ENCODE measurements around the gene SLC27A3. TPM values are rescaled to one million over a fixed set of nuclear protein-coding genes. Genes with fewer than 3 reads are reported as not detected.

The SLC27A3 gene
- total RNA-seq: 10 to 100 TPM; 41.1 to 50.1 TPM

- no peaks in the 10 kb centered on the region for H3K27me3 Mint-ChIP-seq (ENCODE audit: low read depth)
- ChIA-PET CTCF (interaction anchor here (0.8 to 2.5 kb wide), 10 partner anchors 22 to 329 kb away, joined by 3 to 11 read pairs (median 4); partner anchors contain the start of genes DENND4B, NPR1 and RAB13), POLR2A (interaction anchor here (0.6 to 1.4 kb wide), 8 partner anchors 9 to 170 kb away, joined by 3 to 4 read pairs (median 3); no protein-coding TSS in a partner anchor)
- ATAC-seq: peak; percentile 55
- peak within 1 kb of the TSS; percentile 85 for H3K4me3 Mint-ChIP-seq
- peaks cover 55% of the 10 kb centered on the region for H3K4me1 Mint-ChIP-seq (ENCODE audit: low read depth)
- H3K9me3 Mint-ChIP-seq (ENCODE audit: insufficient read depth): no peaks in the 10 kb centered on the region
- peaks cover 51% of the 10 kb centered on the region for H3K36me3 Mint-ChIP-seq (ENCODE audit: low read depth)
- H3K27ac Mint-ChIP-seq: peak within 1 kb of the TSS; percentile 97
- DNase-seq: no peak
Observed at GRCh38 chr1:153774780-153775457, at the start of gene SLC27A3. SLC27A3 (plus strand) TSS chr1:153775407; CDS start chr1:153775498, 91 bp downstream.

DNA sequence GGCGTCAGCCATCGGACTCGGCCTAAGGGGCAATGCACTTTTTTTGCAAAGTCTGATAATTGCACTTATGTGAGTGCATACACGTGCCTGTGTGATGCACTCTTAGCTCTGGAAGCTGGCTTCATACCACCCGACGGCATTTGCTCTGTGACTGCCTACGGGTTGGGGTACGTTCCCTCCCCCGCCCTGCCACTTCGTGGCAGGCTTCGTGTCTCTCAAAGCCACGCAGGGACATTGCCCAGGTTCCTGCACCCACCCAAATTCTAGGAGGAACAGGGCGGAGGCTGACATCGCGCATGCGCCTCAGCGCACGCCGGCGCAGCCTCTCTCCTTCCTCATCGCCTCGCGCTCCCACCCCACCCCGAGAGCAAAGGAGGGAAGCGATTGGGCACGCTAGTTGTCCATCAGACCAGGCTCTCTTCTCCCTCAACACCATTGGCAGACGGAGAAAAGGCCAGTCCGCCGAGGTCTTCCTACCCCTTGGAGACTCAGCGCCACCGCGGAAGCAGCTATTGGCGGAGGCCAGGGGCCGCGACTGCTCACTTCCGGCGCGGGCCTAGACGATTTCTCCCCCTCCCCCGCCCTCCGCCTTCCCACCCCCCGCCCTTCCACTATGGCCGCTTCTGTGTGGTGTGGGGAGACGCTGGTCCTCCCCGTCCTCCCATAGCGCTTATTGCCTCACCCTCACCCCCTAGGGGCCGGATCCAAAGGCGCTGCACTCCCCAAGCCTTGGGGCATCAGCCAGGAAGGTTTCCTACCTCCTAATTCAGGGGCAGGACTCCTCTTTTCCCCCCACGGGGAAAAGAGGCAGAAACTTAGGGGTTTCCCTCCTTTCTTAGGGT is 47.5 kb upstream of the SLC27A3 start, which contains the start of gene INTS3:
Gene INTS3, plus strand, starts transcription at position 588 of the 842 bp plus-strand sequence. CDS start 585 bp downstream, outside the sequence.
- no peaks in the 10 kb centered on the region for H3K9me3 Mint-ChIP-seq (ENCODE audit: insufficient read depth)
- peak; percentile 100 for DNase-seq
- H3K36me3 Mint-ChIP-seq (ENCODE audit: low read depth): peaks cover 18% of the 10 kb centered on the region
- peak within 1 kb of the TSS; percentile 93 for H3K4me3 Mint-ChIP-seq
- ChIA-PET CTCF (interaction anchor here (0.9 to 1.4 kb wide), 4 partner anchors 47 to 239 kb away, joined by 3 to 4 read pairs (median 4); no protein-coding TSS in a partner anchor), POLR2A (interaction anchor here (0.6 to 2.0 kb wide), 6 partner anchors 15 to 263 kb away, joined by 4 to 10 read pairs (median 6); partner anchors contain the start of genes CHTOP and RPS27)
- H3K4me1 Mint-ChIP-seq (ENCODE audit: low read depth): peaks cover 32% of the 10 kb centered on the region
- peak; percentile 100 for ATAC-seq
- no peaks in the 10 kb centered on the region for H3K27me3 Mint-ChIP-seq (ENCODE audit: low read depth)
- peak within 1 kb of the TSS; percentile 94 for H3K27ac Mint-ChIP-seq

GRCh38 chr1:153728305-153729066 is 46.7 kb upstream of the SLC27A3 start:
- H3K4me3 Mint-ChIP-seq: peak overlapping the region; percentile 93
- peak; percentile 43 for DNase-seq
- H3K27me3 Mint-ChIP-seq (ENCODE audit: low read depth): no peaks in the 10 kb centered on the region
- CTCF ChIA-PET: interaction anchor here (0.9 to 1.4 kb wide), 3 partner anchors 48 to 238 kb away, joined by 3 to 4 read pairs (median 4); no protein-coding TSS in a partner anchor
- no peaks in the 10 kb centered on the region for H3K9me3 Mint-ChIP-seq (ENCODE audit: insufficient read depth)
- peak overlapping the region; percentile 94 for H3K27ac Mint-ChIP-seq
- H3K36me3 Mint-ChIP-seq (ENCODE audit: low read depth): peaks cover 21% of the 10 kb centered on the region
- H3K4me1 Mint-ChIP-seq (ENCODE audit: low read depth): peaks cover 32% of the 10 kb centered on the region
- peak; percentile 9 for ATAC-seq
- POLR2A ChIA-PET: interaction anchor here (0.9 to 2.0 kb wide), 6 partner anchors 26 to 262 kb away, joined by 3 to 10 read pairs (median 4); partner anchors contain the start of genes CHTOP and RPS27

DNA sequence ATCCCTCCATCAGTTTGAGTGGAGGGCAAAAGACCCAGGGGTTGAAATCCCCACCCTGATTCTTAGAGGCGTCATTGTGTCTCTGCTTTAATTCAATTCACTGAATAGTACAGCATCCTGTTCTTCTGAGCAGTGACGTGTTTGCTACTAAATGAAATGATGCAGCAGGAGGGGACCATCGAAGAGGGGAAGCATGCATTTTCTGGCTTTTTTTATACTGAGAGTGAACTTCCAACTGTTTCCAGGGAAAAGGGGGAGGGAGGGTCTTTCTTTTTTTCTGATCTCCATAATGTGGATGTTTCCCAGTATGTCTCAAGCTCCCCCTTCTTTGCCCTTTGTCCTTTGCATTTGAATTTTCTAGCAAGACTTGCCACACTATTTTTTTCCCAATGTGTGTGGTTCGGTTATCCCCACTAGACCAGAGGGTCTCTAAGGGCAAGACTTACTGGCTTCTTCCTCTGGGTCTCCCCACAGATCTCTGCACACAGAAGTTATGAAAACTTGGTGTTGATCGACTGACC is 44.7 kb upstream of the SLC27A3 start:
- DNase-seq (no peak), ATAC-seq (no peak)
- Mint-ChIP-seq H3K9me3 (ENCODE audit: insufficient read depth) (no peaks in the 10 kb centered on the region), H3K4me3 (peak overlapping the region; percentile 20), H3K27me3 (ENCODE audit: low read depth) (no peaks in the 10 kb centered on the region), H3K27ac (peak overlapping the region; percentile 23), H3K36me3 (ENCODE audit: low read depth) (peaks cover 31% of the 10 kb centered on the region), H3K4me1 (ENCODE audit: low read depth) (peaks cover 38% of the 10 kb centered on the region)
- POLR2A ChIA-PET: interaction anchor here (0.7 kb wide), 1 partner anchor 401 kb away, joined by 5 read pairs; no protein-coding TSS in a partner anchor
- CTCF ChIA-PET: interaction anchor here (1.3 kb wide), 1 partner anchor 19 kb away, joined by 3 read pairs; no protein-coding TSS in a partner anchor

GRCh38 chr1:153733970-153734369 is 41.2 kb upstream of the SLC27A3 start:
- H3K4me3 Mint-ChIP-seq: no peak overlapping the region
- POLR2A ChIA-PET: interaction anchor here (0.6 kb wide), 1 partner anchor 97 kb away, joined by 3 read pairs; no protein-coding TSS in a partner anchor

DNA sequence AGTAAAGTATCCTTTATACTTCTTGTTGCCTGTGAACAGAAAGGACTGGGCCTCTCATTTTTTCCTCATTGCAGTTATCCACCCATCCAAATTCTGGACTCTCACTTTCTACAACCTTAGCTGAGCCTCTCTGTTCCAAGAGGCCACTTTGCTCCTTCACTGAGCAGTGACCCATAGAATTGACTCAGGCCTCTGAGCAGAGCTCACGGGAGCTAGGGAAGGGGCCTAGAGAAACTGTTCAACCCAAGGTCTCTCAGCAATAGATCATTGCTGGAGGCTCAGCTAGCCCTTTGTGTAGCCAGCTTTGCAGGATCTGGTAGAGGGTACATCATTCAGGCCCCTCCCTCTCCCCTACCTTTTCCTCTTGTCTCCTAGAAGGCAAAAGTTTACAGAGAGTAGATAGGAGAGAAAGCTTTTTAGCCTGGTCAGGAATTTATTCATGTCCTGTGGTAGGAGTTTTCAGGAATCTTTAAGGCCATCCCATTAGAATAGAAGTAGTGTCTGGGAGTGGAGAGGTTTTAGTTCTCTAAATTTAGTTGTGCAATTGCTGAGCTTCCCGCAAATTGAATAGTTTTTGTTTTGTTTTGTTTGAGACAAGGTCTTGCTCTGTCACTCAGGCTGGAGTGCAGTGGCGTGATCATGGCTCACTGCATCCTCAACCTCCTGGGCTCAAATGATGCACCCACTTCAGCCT is 40.7 kb upstream of the SLC27A3 start:
- ChIA-PET CTCF (interaction anchor here (1.9 kb wide), 1 partner anchor 16 kb away, joined by 6 read pairs; no protein-coding TSS in a partner anchor), POLR2A (interaction anchor here (0.6 kb wide), 2 partner anchors 57 to 97 kb away, joined by 3 read pairs; no protein-coding TSS in a partner anchor)
- no peak overlapping the region for H3K4me3 Mint-ChIP-seq
- H3K27me3 Mint-ChIP-seq (ENCODE audit: low read depth): no peaks in the 10 kb centered on the region
- no peaks in the 10 kb centered on the region for H3K9me3 Mint-ChIP-seq (ENCODE audit: insufficient read depth)
- peaks cover 24% of the 10 kb centered on the region for H3K4me1 Mint-ChIP-seq (ENCODE audit: low read depth)
- peak overlapping the region; percentile 57 for H3K27ac Mint-ChIP-seq
- H3K36me3 Mint-ChIP-seq (ENCODE audit: low read depth): peaks cover 28% of the 10 kb centered on the region
- DNase-seq: no peak
- ATAC-seq: no peak

More at GRCh38 chr1:153733970-153734369, 41.2 kb upstream of the SLC27A3 start:
- DNase-seq (no peak), ATAC-seq (no peak)
- Mint-ChIP-seq H3K27ac (no peak overlapping the region), H3K27me3 (ENCODE audit: low read depth) (no peaks in the 10 kb centered on the region), H3K9me3 (ENCODE audit: insufficient read depth) (no peaks in the 10 kb centered on the region), H3K36me3 (ENCODE audit: low read depth) (peaks cover 32% of the 10 kb centered on the region), H3K4me1 (ENCODE audit: low read depth) (peaks cover 29% of the 10 kb centered on the region)
- CTCF ChIA-PET: interaction anchor here (1.9 kb wide), 1 partner anchor 17 kb away, joined by 6 read pairs; no protein-coding TSS in a partner anchor

DNA sequence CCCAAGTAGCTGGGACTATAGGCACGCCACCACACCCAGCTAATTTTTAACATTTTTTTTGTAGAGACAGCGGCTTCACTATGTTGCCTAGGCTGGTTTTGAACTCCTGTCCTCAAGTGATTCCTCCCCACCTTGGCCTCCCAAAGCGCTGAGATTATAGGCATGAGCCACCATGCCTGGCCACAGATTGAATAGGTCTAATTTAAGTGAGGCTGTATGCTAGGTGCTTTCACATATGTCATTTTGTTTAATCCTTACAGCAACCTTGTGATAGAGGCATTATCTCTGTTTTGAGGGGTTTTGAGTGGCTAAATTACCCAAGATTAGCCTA is 40.2 kb upstream of the SLC27A3 start:
- Mint-ChIP-seq H3K4me3 (no peak overlapping the region), H3K4me1 (ENCODE audit: low read depth) (peaks cover 19% of the 10 kb centered on the region), H3K27me3 (ENCODE audit: low read depth) (no peaks in the 10 kb centered on the region), H3K36me3 (ENCODE audit: low read depth) (peaks cover 25% of the 10 kb centered on the region), H3K9me3 (ENCODE audit: insufficient read depth) (no peaks in the 10 kb centered on the region), H3K27ac (no peak overlapping the region)
- DNase-seq (no peak), ATAC-seq (no peak)
- ChIA-PET CTCF (interaction anchor here (1.9 kb wide), 1 partner anchor 16 kb away, joined by 6 read pairs; no protein-coding TSS in a partner anchor), POLR2A (interaction anchor here (0.6 kb wide), 1 partner anchor 56 kb away, joined by 3 read pairs; no protein-coding TSS in a partner anchor)

GRCh38 chr1:153741986-153742385 is 33.2 kb upstream of the SLC27A3 start:
- DNase-seq (no peak), ATAC-seq (no peak)
- Mint-ChIP-seq H3K27me3 (ENCODE audit: low read depth) (no peaks in the 10 kb centered on the region), H3K4me1 (ENCODE audit: low read depth) (peaks cover 11% of the 10 kb centered on the region), H3K9me3 (ENCODE audit: insufficient read depth) (no peaks in the 10 kb centered on the region), H3K4me3 (no peak overlapping the region), H3K36me3 (ENCODE audit: low read depth) (peaks cover 44% of the 10 kb centered on the region), H3K27ac (peak overlapping the region; percentile 20)
- POLR2A ChIA-PET: interaction anchor here (1.4 kb wide), 1 partner anchor 249 kb away, joined by 3 read pairs; the partner anchor contains the start of gene RPS27
- CTCF ChIA-PET: interaction anchor here (1.0 kb wide), 1 partner anchor 245 kb away, joined by 4 read pairs; the partner anchor contains the start of gene RAB13

- DNase-seq: no peak
- H3K4me3 Mint-ChIP-seq: no peak overlapping the region
- H3K9me3 Mint-ChIP-seq (ENCODE audit: insufficient read depth): no peaks in the 10 kb centered on the region
- CTCF ChIA-PET: interaction anchor here (1.3 kb wide), 1 partner anchor 10 kb away, joined by 3 read pairs; no protein-coding TSS in a partner anchor
- POLR2A ChIA-PET: interaction anchor here (1.4 kb wide), 1 partner anchor 248 kb away, joined by 3 read pairs; the partner anchor contains the start of gene RPS27
- peaks cover 47% of the 10 kb centered on the region for H3K36me3 Mint-ChIP-seq (ENCODE audit: low read depth)
- no peak for ATAC-seq
- H3K27me3 Mint-ChIP-seq (ENCODE audit: low read depth): no peaks in the 10 kb centered on the region
- H3K4me1 Mint-ChIP-seq (ENCODE audit: low read depth): peaks cover 11% of the 10 kb centered on the region
- peak overlapping the region; percentile 20 for H3K27ac Mint-ChIP-seq
Observed at GRCh38 chr1:153742411-153743142, 32.6 kb upstream of the SLC27A3 start.

Measured in activated CD8-positive, alpha-beta T cell treated with anti-CD3 and anti-CD28 coated beads, Interleukin-2, amount 10 ng/mL, durations not matched to agents 7 days and 5 days (primary cell).